ENCODE results near the gene BICRA.

GRCh38 chr19:47726467-47726866 is 117.5 kb downstream of the BICRA start:
- TF ChIP-seq EZH2 (IDR thresholded peaks at IDR 0.05; ENCODE audit: borderline replicate concordance, low read depth, low read length, poor library complexity, severe bottlenecking), result no peak
- TF ChIP-seq CTCF (conservative IDR thresholded peaks at IDR 0.05; ENCODE audit: low read depth, low read length), result no peak
